ENCODE measurements around the gene ALDH16A1.

The ALDH16A1 gene

DNA sequence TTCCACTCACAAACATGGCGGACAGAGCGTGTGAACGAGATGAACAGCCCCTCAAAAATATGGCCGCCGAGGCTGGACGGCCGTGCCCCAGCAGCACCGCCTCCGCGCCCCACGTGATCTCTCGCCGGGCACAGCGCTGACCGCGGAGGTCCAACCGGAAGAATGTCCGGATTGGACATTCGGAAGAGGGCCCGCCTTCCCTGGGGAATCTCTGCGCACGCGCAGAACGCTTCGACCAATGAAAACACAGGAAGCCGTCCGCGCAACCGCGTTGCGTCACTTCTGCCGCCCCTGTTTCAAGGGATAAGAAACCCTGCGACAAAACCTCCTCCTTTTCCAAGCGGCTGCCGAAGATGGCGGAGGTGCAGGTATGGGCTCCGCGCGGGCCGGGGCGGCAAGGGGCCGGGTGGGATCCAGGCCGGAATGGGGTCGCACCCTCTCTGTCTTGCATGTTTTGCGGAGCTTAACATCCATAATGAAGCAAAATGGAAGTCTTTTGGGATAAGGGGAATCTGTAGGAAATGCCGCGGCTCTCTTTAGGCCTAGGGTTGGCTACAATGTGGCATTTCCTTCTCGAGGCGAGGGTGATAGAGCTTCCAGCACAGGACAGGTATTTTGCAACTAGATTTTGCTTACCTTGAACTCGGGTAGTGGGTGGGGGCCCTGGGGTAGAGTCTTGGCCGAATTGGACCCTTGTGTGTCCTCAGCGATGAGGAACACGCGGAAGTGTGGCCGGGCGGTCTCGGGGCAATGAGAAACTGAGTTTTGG is 34.4 kb downstream of the ALDH16A1 start, which contains the start of gene RPL13A:
RPL13A (plus strand) TSS at position 332 of the 769 bp plus-strand sequence; CDS start at position 354, 22 bp downstream.
- no peak within 1 kb of the TSS for H2AFZ ChIP-seq (ENCODE audit: low read depth, low read length)
- H3K36me3 ChIP-seq (ENCODE audit: insufficient read depth, low read length): peaks cover 34% of the 10 kb centered on the region
- peak within 1 kb of the TSS; percentile 92 for H3K4me3 ChIP-seq (ENCODE audit: low read length)
- H3K4me1 ChIP-seq (ENCODE audit: insufficient read depth, low read length): peaks cover 19% of the 10 kb centered on the region
- no peaks in the 10 kb centered on the region for H3K27me3 ChIP-seq (ENCODE audit: insufficient read depth, low read length)
- H3K9me3 ChIP-seq (ENCODE audit: low read length): no peaks in the 10 kb centered on the region

DNA sequence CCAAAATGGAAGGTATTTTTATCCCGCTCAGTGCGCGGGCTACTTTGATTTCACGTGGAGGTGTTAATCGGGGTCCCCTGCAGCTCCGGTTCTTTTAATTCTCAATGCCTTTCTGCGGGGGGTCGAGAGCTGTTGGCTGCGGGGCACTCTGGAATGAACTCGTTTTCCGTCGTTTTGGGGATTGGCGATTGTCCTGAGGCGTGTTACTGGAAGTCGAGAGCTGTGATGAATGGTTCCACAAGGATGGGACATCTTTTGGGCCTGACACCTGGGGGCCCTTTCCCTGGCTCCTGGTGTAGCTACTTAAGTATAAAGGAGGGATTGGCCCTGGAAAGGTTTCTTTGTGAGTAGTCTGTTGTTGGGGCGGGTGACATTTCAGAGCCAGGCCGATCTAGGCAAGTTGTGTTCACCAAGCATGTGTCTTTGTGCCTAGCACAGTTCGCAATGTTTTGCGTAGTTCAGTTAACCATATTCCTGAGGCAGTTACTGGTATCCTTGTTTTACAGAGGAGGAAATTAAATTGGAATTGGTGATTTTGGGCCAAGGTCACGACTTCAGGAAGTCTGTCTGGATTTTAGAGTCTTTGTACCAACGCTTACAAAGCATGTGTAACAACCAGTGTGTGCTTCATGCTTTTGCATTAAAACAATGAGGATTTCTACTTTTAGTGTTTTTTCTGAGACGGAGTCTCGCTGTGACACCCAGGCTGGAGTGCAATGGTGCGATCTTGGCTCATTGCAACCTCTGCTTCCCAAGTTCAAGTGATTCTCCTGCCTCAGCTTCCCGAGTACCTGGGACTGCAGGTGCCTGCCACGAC is 35.2 kb downstream of the ALDH16A1 start:
- H3K4me3 ChIP-seq (ENCODE audit: low read length): peak overlapping the region; percentile 92
- H3K36me3 ChIP-seq (ENCODE audit: insufficient read depth, low read length): peaks cover 40% of the 10 kb centered on the region
- H3K9me3 ChIP-seq (ENCODE audit: low read length): no peaks in the 10 kb centered on the region
- no peak overlapping the region for H2AFZ ChIP-seq (ENCODE audit: low read depth, low read length)
- H3K27me3 ChIP-seq (ENCODE audit: insufficient read depth, low read length): no peaks in the 10 kb centered on the region
- peaks cover 19% of the 10 kb centered on the region for H3K4me1 ChIP-seq (ENCODE audit: insufficient read depth, low read length)

GRCh38 chr19:49488863-49489537 is 36.0 kb downstream of the ALDH16A1 start:
- Histone ChIP-seq H3K9me3 (ENCODE audit: low read length) (no peaks in the 10 kb centered on the region), H3K36me3 (ENCODE audit: insufficient read depth, low read length) (peaks cover 40% of the 10 kb centered on the region), H2AFZ (ENCODE audit: low read depth, low read length) (no peak overlapping the region), H3K4me3 (ENCODE audit: low read length) (peak overlapping the region; percentile 92), H3K27me3 (ENCODE audit: insufficient read depth, low read length) (no peaks in the 10 kb centered on the region), H3K4me1 (ENCODE audit: insufficient read depth, low read length) (peaks cover 19% of the 10 kb centered on the region)

- peaks cover 19% of the 10 kb centered on the region for H3K4me1 ChIP-seq (ENCODE audit: insufficient read depth, low read length)
- H3K36me3 ChIP-seq (ENCODE audit: insufficient read depth, low read length): peaks cover 40% of the 10 kb centered on the region
- peak overlapping the region; percentile 92 for H3K4me3 ChIP-seq (ENCODE audit: low read length)
- H3K27me3 ChIP-seq (ENCODE audit: insufficient read depth, low read length): no peaks in the 10 kb centered on the region
- no peak overlapping the region for H2AFZ ChIP-seq (ENCODE audit: low read depth, low read length)
- H3K9me3 ChIP-seq (ENCODE audit: low read length): no peaks in the 10 kb centered on the region
Measured at GRCh38 chr19:49489601-49490167, 36.7 kb downstream of the ALDH16A1 start.

DNA sequence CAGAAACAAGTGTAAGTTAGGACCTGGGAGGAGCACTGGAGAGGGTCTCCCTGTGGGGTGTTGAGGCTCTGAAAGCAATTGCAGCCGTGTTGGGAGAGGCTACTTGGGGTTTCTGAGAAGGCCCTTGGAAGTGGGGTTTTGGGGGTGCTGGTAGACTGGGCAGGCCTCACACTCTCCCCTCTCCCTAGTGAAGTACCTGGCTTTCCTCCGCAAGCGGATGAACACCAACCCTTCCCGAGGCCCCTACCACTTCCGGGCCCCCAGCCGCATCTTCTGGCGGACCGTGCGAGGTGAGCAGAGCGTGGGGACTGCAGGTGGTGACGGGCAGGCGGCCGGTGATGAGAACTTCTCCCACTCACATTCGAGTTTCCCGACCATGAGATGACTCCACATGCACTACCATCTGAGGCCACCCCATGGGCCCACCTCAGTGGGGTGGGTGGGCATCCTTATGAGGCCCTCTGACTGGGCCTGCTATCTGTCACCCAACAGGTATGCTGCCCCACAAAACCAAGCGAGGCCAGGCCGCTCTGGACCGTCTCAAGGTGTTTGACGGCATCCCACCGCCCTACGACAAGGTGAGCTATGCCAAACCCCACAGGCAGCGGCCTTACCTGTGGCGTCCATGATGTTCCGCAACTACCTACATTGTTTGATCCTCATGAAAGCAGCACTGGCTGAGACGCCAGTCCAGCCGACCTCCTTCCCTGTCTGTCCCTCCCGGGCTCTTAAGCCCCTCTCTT is 37.4 kb downstream of the ALDH16A1 start:
- no peak overlapping the region for H2AFZ ChIP-seq (ENCODE audit: low read depth, low read length)
- peaks cover 40% of the 10 kb centered on the region for H3K36me3 ChIP-seq (ENCODE audit: insufficient read depth, low read length)
- H3K9me3 ChIP-seq (ENCODE audit: low read length): no peaks in the 10 kb centered on the region
- peaks cover 19% of the 10 kb centered on the region for H3K4me1 ChIP-seq (ENCODE audit: insufficient read depth, low read length)
- H3K4me3 ChIP-seq (ENCODE audit: low read length): no peak overlapping the region
- H3K27me3 ChIP-seq (ENCODE audit: insufficient read depth, low read length): no peaks in the 10 kb centered on the region

DNA sequence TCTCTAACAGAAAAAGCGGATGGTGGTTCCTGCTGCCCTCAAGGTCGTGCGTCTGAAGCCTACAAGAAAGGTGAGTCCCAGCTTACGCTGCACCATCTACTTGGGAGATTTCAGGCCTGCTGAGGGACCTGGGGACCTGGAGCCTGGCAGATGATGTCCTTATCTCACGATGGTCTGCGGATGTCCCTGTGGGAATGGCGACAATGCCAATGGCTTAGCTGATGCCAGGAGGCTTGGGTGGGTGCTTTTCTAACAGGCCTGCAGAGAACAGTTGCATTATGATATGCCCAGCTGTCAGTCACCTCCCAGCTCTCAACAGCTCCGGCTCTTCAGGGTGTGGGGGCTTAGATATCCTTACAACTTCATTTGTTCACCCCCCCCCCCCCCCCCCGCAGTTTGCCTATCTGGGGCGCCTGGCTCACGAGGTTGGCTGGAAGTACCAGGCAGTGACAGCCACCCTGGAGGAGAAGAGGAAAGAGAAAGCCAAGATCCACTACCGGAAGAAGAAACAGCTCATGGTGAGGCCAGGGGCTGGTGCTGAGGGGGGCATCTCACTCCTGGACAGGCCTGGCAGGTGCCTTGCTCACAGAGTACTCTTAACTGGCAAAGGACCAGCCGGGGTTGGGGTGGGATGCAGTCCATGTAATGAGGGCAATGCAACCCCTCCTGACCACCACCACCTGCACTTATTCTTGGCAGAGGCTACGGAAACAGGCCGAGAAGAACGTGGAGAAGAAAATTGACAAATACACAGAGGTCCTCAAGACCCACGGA is 38.2 kb downstream of the ALDH16A1 start:
- Histone ChIP-seq H3K9me3 (ENCODE audit: low read length) (no peaks in the 10 kb centered on the region), H3K4me3 (ENCODE audit: low read length) (no peak overlapping the region), H3K4me1 (ENCODE audit: insufficient read depth, low read length) (peaks cover 19% of the 10 kb centered on the region), H2AFZ (ENCODE audit: low read depth, low read length) (no peak overlapping the region), H3K36me3 (ENCODE audit: insufficient read depth, low read length) (peaks cover 40% of the 10 kb centered on the region), H3K27me3 (ENCODE audit: insufficient read depth, low read length) (no peaks in the 10 kb centered on the region)

DNA sequence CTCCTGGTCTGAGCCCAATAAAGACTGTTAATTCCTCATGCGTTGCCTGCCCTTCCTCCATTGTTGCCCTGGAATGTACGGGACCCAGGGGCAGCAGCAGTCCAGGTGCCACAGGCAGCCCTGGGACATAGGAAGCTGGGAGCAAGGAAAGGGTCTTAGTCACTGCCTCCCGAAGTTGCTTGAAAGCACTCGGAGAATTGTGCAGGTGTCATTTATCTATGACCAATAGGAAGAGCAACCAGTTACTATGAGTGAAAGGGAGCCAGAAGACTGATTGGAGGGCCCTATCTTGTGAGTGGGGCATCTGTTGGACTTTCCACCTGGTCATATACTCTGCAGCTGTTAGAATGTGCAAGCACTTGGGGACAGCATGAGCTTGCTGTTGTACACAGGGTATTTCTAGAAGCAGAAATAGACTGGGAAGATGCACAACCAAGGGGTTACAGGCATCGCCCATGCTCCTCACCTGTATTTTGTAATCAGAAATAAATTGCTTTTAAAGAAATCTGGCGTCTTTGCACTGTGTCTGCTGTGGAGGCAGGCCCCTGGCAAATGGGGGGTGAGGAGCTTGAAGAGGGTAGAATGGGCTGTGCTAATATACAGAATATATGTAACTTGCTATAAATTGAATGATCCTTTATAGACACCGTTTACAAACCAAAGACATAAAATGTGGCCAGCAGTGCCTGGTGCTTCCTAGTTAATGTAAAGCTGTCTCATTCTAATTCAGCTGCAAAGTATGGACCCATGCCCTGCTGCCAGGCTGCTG is 39.0 kb downstream of the ALDH16A1 start:
- Histone ChIP-seq H3K36me3 (ENCODE audit: insufficient read depth, low read length) (peaks cover 40% of the 10 kb centered on the region), H3K9me3 (ENCODE audit: low read length) (no peaks in the 10 kb centered on the region), H2AFZ (ENCODE audit: low read depth, low read length) (no peak overlapping the region), H3K27me3 (ENCODE audit: insufficient read depth, low read length) (no peaks in the 10 kb centered on the region), H3K4me3 (ENCODE audit: low read length) (no peak overlapping the region), H3K4me1 (ENCODE audit: insufficient read depth, low read length) (peaks cover 19% of the 10 kb centered on the region)

DNA sequence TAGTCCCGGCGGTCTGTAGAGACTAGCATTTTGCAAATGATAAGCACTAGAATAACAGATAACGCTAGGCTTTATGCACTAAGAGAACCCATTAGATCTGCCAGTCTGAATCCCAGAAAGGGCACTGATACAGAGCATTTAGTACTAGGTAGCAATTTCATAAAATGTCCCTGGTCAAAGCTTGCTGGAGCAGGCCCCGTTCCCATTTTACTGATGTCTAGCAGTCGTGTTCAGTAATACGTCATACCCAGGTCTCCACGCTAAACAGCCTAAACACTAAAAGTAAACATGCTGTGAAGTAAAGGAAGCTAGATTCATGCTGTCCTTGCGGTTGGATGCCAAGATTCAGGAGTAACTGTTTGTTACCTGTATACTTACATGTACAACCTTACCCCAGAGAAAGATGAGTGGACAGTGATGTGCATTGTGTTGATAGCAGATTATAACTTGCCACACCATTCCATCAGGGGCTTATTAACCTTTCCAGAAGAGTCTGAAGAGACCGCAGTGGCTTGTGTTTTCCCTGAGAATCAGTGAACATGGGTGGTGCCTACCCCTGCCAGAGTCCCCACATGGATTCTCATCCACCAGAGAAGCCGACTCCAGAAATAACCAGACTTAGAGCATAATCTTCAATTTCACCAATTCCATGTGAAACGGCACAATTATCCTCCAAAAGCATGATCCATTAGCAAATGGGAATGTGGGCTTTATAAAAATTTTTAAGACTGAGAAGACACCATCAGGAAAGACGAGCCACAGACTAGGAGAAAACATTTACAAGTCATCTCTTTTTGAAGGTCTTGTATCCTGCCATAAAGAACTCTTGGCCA is 39.8 kb downstream of the ALDH16A1 start:
- Histone ChIP-seq H3K4me3 (ENCODE audit: low read length) (no peak overlapping the region), H3K9me3 (ENCODE audit: low read length) (no peaks in the 10 kb centered on the region), H3K36me3 (ENCODE audit: insufficient read depth, low read length) (peaks cover 48% of the 10 kb centered on the region), H2AFZ (ENCODE audit: low read depth, low read length) (no peak overlapping the region), H3K4me1 (ENCODE audit: insufficient read depth, low read length) (peaks cover 27% of the 10 kb centered on the region), H3K27me3 (ENCODE audit: insufficient read depth, low read length) (no peaks in the 10 kb centered on the region)

- peaks cover 19% of the 10 kb centered on the region for H3K4me1 ChIP-seq (ENCODE audit: insufficient read depth, low read length)
- H3K9me3 ChIP-seq (ENCODE audit: low read length): no peaks in the 10 kb centered on the region
- H3K36me3 ChIP-seq (ENCODE audit: insufficient read depth, low read length): peaks cover 45% of the 10 kb centered on the region
- no peaks in the 10 kb centered on the region for H3K27me3 ChIP-seq (ENCODE audit: insufficient read depth, low read length)
- no peak overlapping the region for H2AFZ ChIP-seq (ENCODE audit: low read depth, low read length)
- peak overlapping the region; percentile 100 for H3K4me3 ChIP-seq (ENCODE audit: low read length)
Measured at GRCh38 chr19:49496574-49497008, 43.6 kb downstream of the ALDH16A1 start.

- Histone ChIP-seq H3K4me1 (ENCODE audit: insufficient read depth, low read length) (peaks cover 19% of the 10 kb centered on the region), H3K27me3 (ENCODE audit: insufficient read depth, low read length) (no peaks in the 10 kb centered on the region), H3K4me3 (ENCODE audit: low read length) (peak overlapping the region; percentile 100), H3K9me3 (ENCODE audit: low read length) (no peaks in the 10 kb centered on the region), H2AFZ (ENCODE audit: low read depth, low read length) (no peak overlapping the region), H3K36me3 (ENCODE audit: insufficient read depth, low read length) (peaks cover 39% of the 10 kb centered on the region)
Measured at GRCh38 chr19:49497047-49497788, 44.2 kb downstream of the ALDH16A1 start.
